Common myeloid progenitor, CD34-positive (primary cell): ENCODE data around the gene CKS1B.

Experiments
- CTCF ChIA-PET: fragments of 350-600 bp; sonication (Branson Sonifier 250); formaldehyde crosslinking; loops from one replicate; lab custom pipeline; 2021; ENCODE audit warnings: antibody characterized with exemption; lab: Charles Lee
- POLR2A ChIA-PET: fragments of 350-600 bp; sonication (Branson Sonifier 250); formaldehyde crosslinking; loops from one replicate; lab custom pipeline; 2021; ENCODE audit warnings: antibody characterized with exemption; lab: Charles Lee
- DNase-seq, 3 donors: peaks; one replicate each; pipeline versions ENCODE4 v3.0.0 to v3.0.0-alpha.2; 2013
- H3K27ac ChIP-seq, 2 experiments: 1 replicate in 1 of 2; 2 replicates in 1 of 2; pipeline ENCODE4 v1.7.0; 2013; ENCODE audit warnings: inconsistent platforms in 2 of 2, low read length in 2 of 2, mild to moderate bottlenecking in 2 of 2, low read depth in 1 of 2, moderate library complexity in 1 of 2; ENCODE audit not compliant: severe bottlenecking in 2 of 2, insufficient read depth in 1 of 2, poor library complexity in 1 of 2
- H3K27me3 ChIP-seq, 5 experiments: replicated peaks in 2 of 5; 1 replicate in 3 of 5; 2 replicates in 2 of 5; pipeline versions ENCODE4 v1.6.1 to v1.7.0; 2013; ENCODE audit warnings: low read length in 4 of 5, mild to moderate bottlenecking in 2 of 5, moderate library complexity in 2 of 5, inconsistent platforms in 1 of 5; ENCODE audit not compliant: insufficient read depth in 5 of 5, control insufficient read depth in 4 of 5
- H3K36me3 ChIP-seq, 4 experiments: 1 replicate in 2 of 4; 2 replicates in 2 of 4; pipeline versions ENCODE4 v1.6.1 to v1.7.0; 2013; ENCODE audit warnings: low read length in 3 of 4, control low read depth in 1 of 4, mild to moderate bottlenecking in 1 of 4; ENCODE audit not compliant: control insufficient read depth in 4 of 4, insufficient read depth in 4 of 4
- H3K4me1 ChIP-seq, 4 experiments: 1 replicate in 3 of 4; 2 replicates in 1 of 4; pipeline versions ENCODE4 v1.6.1 to v1.7.1; 2013; ENCODE audit warnings: low read length in 3 of 4, mild to moderate bottlenecking in 3 of 4, control low read depth in 1 of 4, inconsistent platforms in 1 of 4, moderate library complexity in 1 of 4; ENCODE audit not compliant: control insufficient read depth in 4 of 4, insufficient read depth in 4 of 4; ENCODE audit errors: control extremely low read depth in 1 of 4
- H3K4me3 ChIP-seq, 7 experiments: 1 replicate in 4 of 7; 2 replicates in 3 of 7; pipeline versions ENCODE4 v1.5.1 to v1.7.0; 2013; ENCODE audit warnings: mild to moderate bottlenecking in 7 of 7, low read length in 6 of 7, moderate library complexity in 6 of 7, inconsistent platforms in 2 of 7, low read depth in 2 of 7, control low read depth in 1 of 7; ENCODE audit not compliant: insufficient read depth in 4 of 7, control insufficient read depth in 1 of 7; ENCODE audit errors: extremely low read depth in 1 of 7
- H3K9me3 ChIP-seq, 5 experiments: 1 replicate in 4 of 5; 2 replicates in 1 of 5; pipeline versions ENCODE4 v1.6.1 to v1.7.1; 2013; ENCODE audit warnings: low read length in 4 of 5, mild to moderate bottlenecking in 2 of 5, inconsistent platforms in 1 of 5, low read depth in 1 of 5, moderate library complexity in 1 of 5; ENCODE audit not compliant: control insufficient read depth in 4 of 5, insufficient read depth in 2 of 5; ENCODE audit errors: control extremely low read depth in 1 of 5
- WGBS: methylation state at CpG from one replicate; pipeline ENCODE4 v1.1.5; 2013; ENCODE audit not compliant: insufficient coverage; 5-methylcytosine and 5-hydroxymethylcytosine counted together

The CKS1B gene

DNA sequence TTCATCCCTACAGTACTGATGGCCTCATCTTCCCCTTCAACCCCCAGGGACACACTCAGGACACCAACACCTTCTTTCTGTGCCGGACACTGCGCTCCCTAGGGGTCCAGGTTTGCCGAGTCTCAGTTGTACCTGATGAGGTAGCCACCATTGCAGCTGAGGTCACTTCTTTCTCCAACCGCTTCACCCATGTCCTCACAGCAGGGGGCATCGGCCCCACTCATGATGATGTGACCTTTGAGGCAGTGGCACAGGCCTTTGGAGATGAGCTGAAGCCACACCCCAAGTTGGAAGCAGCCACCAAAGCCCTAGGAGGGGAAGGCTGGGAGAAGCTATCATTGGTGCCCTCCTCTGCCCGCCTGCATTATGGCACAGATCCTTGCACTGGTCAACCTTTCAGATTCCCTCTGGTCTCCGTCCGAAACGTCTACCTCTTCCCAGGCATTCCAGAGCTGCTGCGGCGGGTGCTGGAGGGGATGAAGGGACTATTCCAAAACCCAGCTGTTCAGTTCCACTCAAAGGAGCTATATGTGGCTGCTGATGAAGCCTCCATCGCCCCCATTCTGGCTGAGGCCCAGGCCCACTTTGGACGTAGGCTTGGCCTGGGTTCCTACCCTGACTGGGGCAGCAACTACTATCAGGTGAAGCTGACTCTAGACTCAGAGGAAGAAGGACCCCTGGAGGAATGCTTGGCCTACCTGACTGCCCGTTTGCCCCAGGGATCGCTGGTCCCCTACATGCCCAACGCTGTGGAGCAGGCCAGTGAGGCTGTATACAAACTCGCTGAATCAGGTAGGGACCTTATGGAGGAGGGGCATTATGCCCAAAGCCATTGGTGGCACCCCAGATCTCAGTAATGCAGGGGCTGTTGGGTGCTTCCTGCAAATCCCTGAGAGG, 13.8 kb downstream of the CKS1B start:
- ChIA-PET CTCF (interaction anchor here (0.7 to 20.2 kb wide), 11 partner anchors 10 to 71 kb away, joined by 3 to 320 read pairs (median 6); partner anchors contain the start of genes CKS1B, LENEP, PYGO2 and ZBTB7B), POLR2A (no interaction called here)
- 98% methylated on average over 16 of the region's 17 CpGs for WGBS
- Histone ChIP-seq H3K9me3 (no peaks in the 10 kb centered on the region), H3K36me3 (peaks cover 6 to 49% (median 34%) of the 10 kb centered on the region in 4 experiments), H3K27ac (no peak overlapping the region), H3K4me1 (peaks cover 4 to 21% (median 12%) of the 10 kb centered on the region in 4 experiments), H3K4me3 (no peak overlapping the region), H3K27me3 (no peaks in the 10 kb centered on the region)
- peak in 1 of 3 donors; percentile 32 for DNase-seq

DNA sequence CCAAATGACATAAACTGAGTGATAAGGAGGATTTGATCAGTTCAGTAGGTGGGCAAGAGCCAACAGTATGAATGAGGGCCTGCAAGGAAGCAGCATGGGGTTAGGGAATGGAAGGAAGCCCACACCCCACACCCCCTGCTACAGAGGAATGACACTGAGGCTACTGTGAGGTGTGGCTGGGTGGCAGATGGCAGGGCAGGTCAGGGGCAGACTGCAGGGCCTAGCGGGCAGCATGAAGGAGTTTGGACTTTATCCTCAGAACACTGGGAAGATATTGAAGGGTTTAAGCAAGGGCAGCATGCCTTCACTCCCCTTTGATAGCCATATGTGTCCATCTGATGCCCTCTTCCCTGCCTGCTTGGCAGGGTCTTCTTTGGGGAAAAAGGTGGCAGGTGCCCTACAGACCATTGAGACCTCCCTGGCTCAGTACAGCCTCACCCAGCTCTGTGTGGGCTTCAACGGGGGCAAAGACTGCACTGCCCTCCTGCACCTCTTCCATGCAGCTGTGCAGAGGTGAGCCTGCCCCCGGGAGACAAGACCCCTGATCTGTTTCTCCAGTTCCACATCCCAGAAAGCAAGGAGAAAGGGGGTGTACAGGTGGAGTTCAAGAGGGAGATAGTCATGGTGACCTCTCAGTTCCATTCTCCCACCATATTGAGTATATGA, 14.8 kb downstream of the CKS1B start:
- DNase-seq, result no peak
- no peak overlapping the region for H3K27ac ChIP-seq
- 100% methylated on average over 2 of the region's 3 CpGs for WGBS
- ChIA-PET CTCF (interaction anchor here (1.0 to 20.2 kb wide), 7 partner anchors 8 to 70 kb away, joined by 4 to 320 read pairs (median 6); partner anchors contain the start of genes LENEP and ZBTB7B), POLR2A (no interaction called here)
- H3K9me3 ChIP-seq, result no peaks in the 10 kb centered on the region
- peaks cover 6 to 49% (median 34%) of the 10 kb centered on the region in 4 experiments for H3K36me3 ChIP-seq
- no peak overlapping the region for H3K4me3 ChIP-seq
- H3K27me3 ChIP-seq, result no peaks in the 10 kb centered on the region
- H3K4me1 ChIP-seq, result peaks cover 0 to 19% (median 7%) of the 10 kb centered on the region in 4 experiments

DNA sequence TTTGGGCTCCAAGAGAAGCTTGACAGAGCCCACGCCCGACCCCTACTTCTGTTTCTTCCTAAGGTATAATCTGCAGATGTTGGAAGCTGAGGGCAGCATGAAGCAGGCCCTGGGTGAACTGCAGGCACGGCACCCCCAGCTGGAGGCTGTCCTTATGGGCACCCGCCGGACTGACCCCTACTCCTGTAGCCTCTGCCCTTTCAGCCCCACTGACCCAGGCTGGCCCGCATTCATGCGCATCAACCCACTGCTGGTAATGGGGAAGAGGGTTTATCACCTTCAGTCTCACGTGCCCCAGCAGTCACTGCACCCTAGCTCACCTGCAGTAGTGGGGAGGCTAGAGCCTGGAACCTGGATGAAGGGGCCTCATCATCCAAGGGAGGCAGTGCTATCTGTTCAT, 15.8 kb downstream of the CKS1B start:
- WGBS, result 100% methylated on average over 6 of the region's 8 CpGs
- DNase-seq, result no peak
- POLR2A ChIA-PET, result interaction anchor here (0.6 kb wide), 1 partner anchor 28 kb away, joined by 3 read pairs; no protein-coding TSS in a partner anchor

DNA sequence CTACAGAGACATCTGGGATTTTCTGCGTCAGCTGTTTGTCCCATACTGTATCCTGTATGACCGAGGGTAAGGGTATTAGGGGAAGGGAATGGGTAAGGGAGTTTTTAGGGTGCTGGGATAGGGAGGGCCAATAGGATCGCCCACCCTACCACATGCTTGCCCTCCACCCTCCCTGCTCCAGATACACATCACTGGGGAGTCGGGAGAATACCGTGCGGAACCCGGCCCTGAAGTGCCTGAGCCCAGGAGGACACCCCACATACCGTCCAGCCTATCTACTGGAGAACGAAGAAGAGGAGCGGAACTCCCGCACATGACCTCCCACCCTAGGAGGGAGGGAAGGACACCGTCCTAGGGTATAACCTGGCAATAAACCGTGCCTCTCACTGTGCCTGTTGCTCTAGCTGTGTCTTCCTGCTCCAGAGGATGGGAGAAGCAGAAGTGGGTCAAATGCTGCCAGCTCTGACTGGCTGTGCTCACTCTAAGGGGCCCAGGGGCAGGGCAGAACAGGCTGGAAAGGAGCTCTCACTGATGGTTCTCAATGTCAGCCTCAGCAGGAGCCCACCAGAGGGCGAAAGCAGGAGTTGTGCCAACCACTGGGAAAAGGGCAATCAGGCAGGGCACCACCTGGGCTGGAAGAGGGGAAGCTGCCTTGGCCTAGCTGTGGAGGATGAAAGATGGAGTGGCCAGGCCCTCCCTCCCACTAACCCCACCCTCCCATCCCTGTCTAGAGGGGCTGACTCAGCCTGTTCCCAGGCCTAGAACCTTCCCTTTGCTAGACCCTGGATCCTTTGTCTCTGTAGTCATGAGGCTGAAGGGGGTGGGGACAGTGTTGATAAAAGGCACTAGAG, 18.5 kb downstream of the CKS1B start:
- Histone ChIP-seq H3K4me1 (peaks cover 4 to 46% (median 36%) of the 10 kb centered on the region in 4 experiments), H3K27ac (no peak overlapping the region), H3K4me3 (no peak overlapping the region), H3K9me3 (no peaks in the 10 kb centered on the region), H3K36me3 (peaks cover 5 to 40% (median 28%) of the 10 kb centered on the region in 4 experiments), H3K27me3 (no peaks in the 10 kb centered on the region)
- ChIA-PET CTCF (interaction anchor here (0.7 to 14.0 kb wide), 12 partner anchors 8 to 86 kb away, joined by 3 to 320 read pairs (median 6); partner anchors contain the start of genes CKS1B, FLAD1, PBXIP1 and PYGO2), POLR2A (no interaction called here)
- no peak for DNase-seq
- 46% methylated on average over 2 of the region's 14 CpGs for WGBS

More for the DNA sequence above, 15.8 kb downstream of the CKS1B start:
- Histone ChIP-seq H3K36me3 (peaks cover 6 to 49% (median 34%) of the 10 kb centered on the region in 4 experiments), H3K9me3 (no peaks in the 10 kb centered on the region), H3K27me3 (no peaks in the 10 kb centered on the region), H3K27ac (no peak overlapping the region), H3K4me1 (peaks cover 0 to 22% (median 15%) of the 10 kb centered on the region in 4 experiments), H3K4me3 (no peak overlapping the region)
- CTCF ChIA-PET, result interaction anchor here (0.5 to 1.5 kb wide), 5 partner anchors 9 to 38 kb away, joined by 3 to 6 read pairs (median 5); no protein-coding TSS in a partner anchor

DNA sequence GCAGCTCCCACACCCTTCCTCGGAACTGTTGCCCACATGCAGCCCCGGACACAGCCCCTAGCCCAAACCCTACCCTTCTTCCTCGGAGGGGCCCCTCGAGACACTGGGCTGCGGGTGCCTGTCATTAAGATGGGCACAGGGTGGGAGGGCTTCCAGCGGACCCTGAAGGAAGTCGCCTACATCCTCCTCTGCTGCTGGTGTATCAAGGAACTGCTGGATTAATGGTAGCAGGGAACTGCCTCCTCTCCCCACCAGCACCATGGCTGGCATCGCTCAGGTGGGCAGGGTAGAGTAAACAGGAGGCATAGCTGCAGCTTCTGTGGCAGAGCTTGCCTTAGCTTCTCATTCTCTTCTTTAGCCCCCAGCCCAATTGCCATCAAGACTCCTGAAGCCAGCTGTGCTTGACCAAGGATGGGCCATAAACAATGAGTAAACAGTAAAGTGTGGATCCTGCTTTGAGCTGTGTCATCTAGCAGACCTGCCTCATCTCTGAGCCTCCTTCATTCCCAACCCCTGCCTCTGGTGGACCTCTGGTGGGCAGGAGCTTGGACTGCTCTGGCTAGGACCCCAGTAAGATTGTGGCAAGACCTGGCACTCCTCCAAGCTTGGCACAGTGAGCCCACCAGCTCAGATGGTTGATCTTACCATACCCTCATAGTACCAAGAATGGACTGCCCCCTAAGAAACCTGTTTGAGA, 19.2 kb downstream of the CKS1B start, which contains the start of gene LENEP:
Gene LENEP (plus strand): TSS at position 15 of the 697 bp plus-strand sequence. CDS start 22 bp downstream, at position 37.
- H3K4me3 ChIP-seq, result no peak within 1 kb of the TSS
- WGBS, result 93% methylated on average over 5 of the region's 8 CpGs
- no peaks in the 10 kb centered on the region for H3K27me3 ChIP-seq
- ChIA-PET CTCF (interaction anchor here (0.7 to 14.0 kb wide), 24 partner anchors 7 to 87 kb away, joined by 3 to 320 read pairs (median 4); partner anchors contain the start of genes CKS1B, FLAD1, PBXIP1 and PYGO2), POLR2A (interaction anchor here (1.0 kb wide), 1 partner anchor 11 kb away, joined by 3 read pairs; the partner anchor contains the start of gene FLAD1)
- DNase-seq, result no peak
- no peak within 1 kb of the TSS for H3K27ac ChIP-seq
- H3K9me3 ChIP-seq, result no peaks in the 10 kb centered on the region
- H3K4me1 ChIP-seq, result peaks cover 4 to 54% (median 44%) of the 10 kb centered on the region in 4 experiments
- peaks cover 4 to 32% (median 20%) of the 10 kb centered on the region in 4 experiments for H3K36me3 ChIP-seq
